ENCODE measurements around the gene PDZRN3. TPM values are rescaled to one million over a fixed set of nuclear protein-coding genes. Genes with fewer than 3 reads are reported as not detected.

PDZRN3 gene
- total and polyA plus RNA-seq, 5 donors from 2014 or later, result not detected

DNA sequence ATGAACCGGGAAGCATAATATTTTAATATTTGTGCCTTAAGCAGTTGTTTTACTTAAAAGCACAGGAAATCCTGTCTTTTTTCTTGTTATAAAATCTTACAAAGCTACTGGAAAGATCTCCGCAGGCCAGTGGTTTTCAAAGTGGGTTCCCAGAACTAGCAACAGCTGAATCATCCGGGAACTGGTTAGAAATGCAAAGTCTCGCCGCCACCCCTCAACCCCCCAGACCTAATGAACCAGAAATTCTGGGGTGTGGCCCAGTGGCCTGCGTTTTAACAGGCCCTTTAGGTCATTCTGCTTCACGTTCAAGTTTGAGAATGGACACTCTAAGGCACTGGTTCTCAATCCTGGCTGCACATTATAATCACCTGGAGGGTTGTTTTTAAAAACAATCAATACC lies 74.7 kb downstream of the PDZRN3 start:
- H3K27me3 Mint-ChIP-seq, result no peaks in the 10 kb centered on the region
- H3K27ac ChIP-seq (ENCODE audit: insufficient read depth, low read length, poor library complexity, severe bottlenecking), result no peak overlapping the region
- H3K27me3 ChIP-seq (ENCODE audit: control insufficient read depth, insufficient read depth, low read length), result no peaks in the 10 kb centered on the region
- H3K4me1 Mint-ChIP-seq, result no peaks in the 10 kb centered on the region
- H3K4me3 ChIP-seq (ENCODE audit: low read depth, low read length), result no peak overlapping the region
- ATAC-seq (ENCODE audit: low read depth in 2 of 2) (no peak), DNase-seq (no peak)
- H3K9me3 Mint-ChIP-seq, result no peaks in the 10 kb centered on the region
- H3K9me3 ChIP-seq (ENCODE audit: control insufficient read depth in 2 of 2, low read length in 2 of 2), result no peaks in the 10 kb centered on the region
- no peak overlapping the region for H3K27ac Mint-ChIP-seq
- no peaks in the 10 kb centered on the region for H3K36me3 Mint-ChIP-seq
- no peak overlapping the region for H3K4me3 Mint-ChIP-seq
- H3K4me1 ChIP-seq (ENCODE audit: control insufficient read depth, insufficient read depth, low read length, poor library complexity, severe bottlenecking), result no peaks in the 10 kb centered on the region
- no peaks in the 10 kb centered on the region for H3K36me3 ChIP-seq (ENCODE audit: control insufficient read depth, insufficient read depth, low read length)

GRCh38 chr3:73549051-73549600 lies 75.6 kb downstream of the PDZRN3 start:
- no peaks in the 10 kb centered on the region for H3K27me3 Mint-ChIP-seq
- no peak for ATAC-seq (ENCODE audit: low read depth in 2 of 2)
- H3K27ac Mint-ChIP-seq, result no peak overlapping the region
- H3K27ac ChIP-seq (ENCODE audit: insufficient read depth, low read length, poor library complexity, severe bottlenecking), result no peak overlapping the region
- no peaks in the 10 kb centered on the region for H3K9me3 ChIP-seq (ENCODE audit: control insufficient read depth in 2 of 2, low read length in 2 of 2)
- H3K4me1 ChIP-seq (ENCODE audit: control insufficient read depth, insufficient read depth, low read length, poor library complexity, severe bottlenecking), result no peaks in the 10 kb centered on the region
- H3K4me3 ChIP-seq (ENCODE audit: low read depth, low read length), result no peak overlapping the region
- no peaks in the 10 kb centered on the region for H3K4me1 Mint-ChIP-seq
- H3K36me3 Mint-ChIP-seq, result no peaks in the 10 kb centered on the region
- no peaks in the 10 kb centered on the region for H3K27me3 ChIP-seq (ENCODE audit: control insufficient read depth, insufficient read depth, low read length)
- no peaks in the 10 kb centered on the region for H3K36me3 ChIP-seq (ENCODE audit: control insufficient read depth, insufficient read depth, low read length)
- DNase-seq, result no peak
- H3K4me3 Mint-ChIP-seq, result no peak overlapping the region
- H3K9me3 Mint-ChIP-seq, result no peaks in the 10 kb centered on the region

DNA sequence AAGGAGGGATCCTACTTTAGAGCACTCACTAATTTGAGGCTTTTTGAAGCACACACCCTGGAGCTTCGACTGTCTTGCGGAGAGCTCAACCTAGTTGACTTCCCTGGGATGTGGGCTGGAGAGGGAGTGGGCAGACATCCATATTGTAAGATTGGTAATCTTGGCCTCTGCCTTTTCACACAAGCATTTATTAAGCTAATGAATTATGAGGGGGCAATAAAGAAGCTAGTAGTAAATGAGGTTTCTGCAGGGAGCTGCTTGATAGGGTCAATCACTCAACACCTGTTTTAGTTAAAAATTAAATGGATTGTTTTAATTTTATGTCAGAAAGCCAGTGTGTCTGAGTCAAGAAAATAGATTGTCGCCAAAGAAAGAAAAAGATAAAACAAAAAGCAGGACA lies 76.3 kb downstream of the PDZRN3 start:
- Mint-ChIP-seq H3K27me3 (no peaks in the 10 kb centered on the region), H3K9me3 (no peaks in the 10 kb centered on the region), H3K4me1 (no peaks in the 10 kb centered on the region), H3K27ac (no peak overlapping the region), H3K36me3 (no peaks in the 10 kb centered on the region), H3K4me3 (no peak overlapping the region)
- Histone ChIP-seq H3K36me3 (ENCODE audit: control insufficient read depth, insufficient read depth, low read length) (no peaks in the 10 kb centered on the region), H3K4me1 (ENCODE audit: control insufficient read depth, insufficient read depth, low read length, poor library complexity, severe bottlenecking) (no peaks in the 10 kb centered on the region), H3K9me3 (ENCODE audit: control insufficient read depth in 2 of 2, low read length in 2 of 2) (no peaks in the 10 kb centered on the region), H3K27ac (ENCODE audit: insufficient read depth, low read length, poor library complexity, severe bottlenecking) (no peak overlapping the region), H3K27me3 (ENCODE audit: control insufficient read depth, insufficient read depth, low read length) (no peaks in the 10 kb centered on the region), H3K4me3 (ENCODE audit: low read depth, low read length) (no peak overlapping the region)
- ATAC-seq (ENCODE audit: low read depth in 2 of 2), result no peak
- DNase-seq, result no peak

DNA sequence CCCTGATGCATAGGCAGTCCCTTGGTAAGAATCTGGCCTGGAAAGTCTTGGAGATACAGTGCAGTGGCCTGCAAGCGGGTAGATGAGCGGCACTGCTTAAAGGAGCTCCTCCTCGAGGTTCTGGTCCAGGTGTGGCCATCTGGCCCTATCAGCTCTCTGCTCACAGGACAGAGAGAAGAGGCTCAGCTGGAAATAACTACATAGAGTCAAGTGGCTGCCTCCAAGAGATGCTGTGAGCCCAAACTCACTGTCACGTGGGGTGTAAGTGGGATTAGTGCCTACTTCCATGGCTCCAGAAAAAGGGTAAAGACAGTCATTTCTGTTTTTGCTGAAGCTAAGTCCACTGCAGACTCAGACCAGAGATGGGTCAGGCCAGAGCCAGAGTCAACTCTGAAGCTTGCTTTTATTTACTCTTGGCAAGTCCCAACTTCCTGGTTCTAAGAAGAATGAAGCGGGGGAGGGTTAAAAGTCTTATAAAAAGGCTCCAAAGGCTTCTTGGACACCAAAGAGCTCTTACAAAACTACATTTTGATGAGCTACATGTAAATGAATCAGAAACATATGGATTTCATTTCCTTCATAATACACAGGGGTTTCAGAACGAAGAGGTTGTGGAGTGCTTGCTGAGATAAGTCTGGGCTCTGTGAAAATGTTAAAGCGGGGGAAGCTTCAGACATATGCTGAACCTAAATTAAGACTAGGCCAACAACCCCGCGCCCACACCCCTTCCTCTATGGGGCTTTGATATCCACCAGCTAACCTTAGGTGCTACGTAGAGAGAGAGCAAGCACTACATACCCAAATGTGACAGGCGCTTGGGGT lies 77.1 kb downstream of the PDZRN3 start:
- Mint-ChIP-seq H3K27me3 (no peaks in the 10 kb centered on the region), H3K27ac (no peak overlapping the region), H3K4me3 (no peak overlapping the region), H3K36me3 (no peaks in the 10 kb centered on the region), H3K9me3 (no peaks in the 10 kb centered on the region), H3K4me1 (no peaks in the 10 kb centered on the region)
- Histone ChIP-seq H3K4me1 (ENCODE audit: control insufficient read depth, insufficient read depth, low read length, poor library complexity, severe bottlenecking) (no peaks in the 10 kb centered on the region), H3K36me3 (ENCODE audit: control insufficient read depth, insufficient read depth, low read length) (no peaks in the 10 kb centered on the region), H3K9me3 (ENCODE audit: control insufficient read depth in 2 of 2, low read length in 2 of 2) (no peaks in the 10 kb centered on the region), H3K27ac (ENCODE audit: insufficient read depth, low read length, poor library complexity, severe bottlenecking) (no peak overlapping the region), H3K4me3 (ENCODE audit: low read depth, low read length) (no peak overlapping the region), H3K27me3 (ENCODE audit: control insufficient read depth, insufficient read depth, low read length) (no peaks in the 10 kb centered on the region)
- DNase-seq, result no peak
- no peak for ATAC-seq (ENCODE audit: low read depth in 2 of 2)

- Histone ChIP-seq H3K9me3 (ENCODE audit: control insufficient read depth in 2 of 2, low read length in 2 of 2) (no peaks in the 10 kb centered on the region), H3K4me3 (ENCODE audit: low read depth, low read length) (no peak overlapping the region), H3K4me1 (ENCODE audit: control insufficient read depth, insufficient read depth, low read length, poor library complexity, severe bottlenecking) (no peaks in the 10 kb centered on the region), H3K27me3 (ENCODE audit: control insufficient read depth, insufficient read depth, low read length) (no peaks in the 10 kb centered on the region), H3K36me3 (ENCODE audit: control insufficient read depth, insufficient read depth, low read length) (no peaks in the 10 kb centered on the region), H3K27ac (ENCODE audit: insufficient read depth, low read length, poor library complexity, severe bottlenecking) (no peak overlapping the region)
- ATAC-seq (ENCODE audit: low read depth in 2 of 2), result no peak
- Mint-ChIP-seq H3K4me3 (no peak overlapping the region), H3K9me3 (no peaks in the 10 kb centered on the region), H3K27me3 (no peaks in the 10 kb centered on the region), H3K4me1 (no peaks in the 10 kb centered on the region), H3K27ac (no peak overlapping the region), H3K36me3 (no peaks in the 10 kb centered on the region)
- no peak for DNase-seq
These were observed 77.8 kb downstream of the PDZRN3 start for GRCh38 chr3:73546961-73547360.

GRCh38 chr3:73543412-73543811 lies 81.3 kb downstream of the PDZRN3 start:
- Mint-ChIP-seq H3K9me3 (peaks cover 0 to 2% (median 1%) of the 10 kb centered on the region in 7 donors), H3K4me3 (no peak overlapping the region), H3K27me3 (peaks cover 5% of the 10 kb centered on the region), H3K27ac (no peak overlapping the region), H3K4me1 (no peaks in the 10 kb centered on the region), H3K36me3 (no peaks in the 10 kb centered on the region)
- ATAC-seq (ENCODE audit: low read depth in 2 of 2) (no peak), DNase-seq (no peak)
- H3K27ac ChIP-seq (ENCODE audit: insufficient read depth, low read length, poor library complexity, severe bottlenecking), result no peak overlapping the region
- H3K4me1 ChIP-seq (ENCODE audit: control insufficient read depth, insufficient read depth, low read length, poor library complexity, severe bottlenecking), result no peaks in the 10 kb centered on the region
- H3K36me3 ChIP-seq (ENCODE audit: control insufficient read depth, insufficient read depth, low read length), result no peaks in the 10 kb centered on the region
- no peak overlapping the region for H3K4me3 ChIP-seq (ENCODE audit: low read depth, low read length)
- H3K9me3 ChIP-seq (ENCODE audit: control insufficient read depth in 2 of 2, low read length in 2 of 2), result no peaks in the 10 kb centered on the region
- no peaks in the 10 kb centered on the region for H3K27me3 ChIP-seq (ENCODE audit: control insufficient read depth, insufficient read depth, low read length)

- no peak overlapping the region for H3K27ac ChIP-seq (ENCODE audit: insufficient read depth, low read length, poor library complexity, severe bottlenecking)
- no peak overlapping the region for H3K4me3 ChIP-seq (ENCODE audit: low read depth, low read length)
- no peak for ATAC-seq (ENCODE audit: low read depth in 2 of 2)
- H3K4me3 Mint-ChIP-seq, result no peak overlapping the region
- H3K36me3 Mint-ChIP-seq, result no peaks in the 10 kb centered on the region
- H3K4me1 ChIP-seq (ENCODE audit: control insufficient read depth, insufficient read depth, low read length, poor library complexity, severe bottlenecking), result no peaks in the 10 kb centered on the region
- H3K36me3 ChIP-seq (ENCODE audit: control insufficient read depth, insufficient read depth, low read length), result no peaks in the 10 kb centered on the region
- H3K4me1 Mint-ChIP-seq, result no peaks in the 10 kb centered on the region
- no peaks in the 10 kb centered on the region for H3K27me3 ChIP-seq (ENCODE audit: control insufficient read depth, insufficient read depth, low read length)
- no peak for DNase-seq
- no peaks in the 10 kb centered on the region for H3K9me3 ChIP-seq (ENCODE audit: control insufficient read depth in 2 of 2, low read length in 2 of 2)
- peaks cover 5% of the 10 kb centered on the region for H3K27me3 Mint-ChIP-seq
- H3K27ac Mint-ChIP-seq, result no peak overlapping the region
- H3K9me3 Mint-ChIP-seq, result peaks cover 0 to 2% (median 1%) of the 10 kb centered on the region in 7 donors
These were observed 82.6 kb downstream of the PDZRN3 start for GRCh38 chr3:73542136-73542535.
